Esophagus (tissue), 2 donors: ENCODE data around the gene HSPA1L. TPM values are rescaled to one million over a fixed set of nuclear protein-coding genes. Genes with fewer than 3 reads are reported as not detected.

Source experiments
- H3K27ac ChIP-seq, 2 donors: one replicate each; pipeline ENCODE4 v1.5.1; 2013; ENCODE audit warnings: low read depth in 2 of 2, mild to moderate bottlenecking in 2 of 2, inconsistent platforms in 1 of 2, low read length in 1 of 2, moderate library complexity in 1 of 2
- H3K27me3 ChIP-seq, 2 donors: one replicate each; pipeline ENCODE4 v1.6.1; 2013; ENCODE audit warnings: low read length in 2 of 2, control low read depth in 1 of 2, mild to moderate bottlenecking in 1 of 2; ENCODE audit not compliant: insufficient read depth in 2 of 2, control insufficient read depth in 1 of 2
- H3K36me3 ChIP-seq, 2 donors: one replicate each; pipeline ENCODE4 v1.6.1; 2013; ENCODE audit warnings: low read length in 1 of 2; ENCODE audit not compliant: control insufficient read depth in 2 of 2, insufficient read depth in 2 of 2
- H3K4me1 ChIP-seq, 2 donors: one replicate each; pipeline ENCODE4 v1.6.1; 2013; ENCODE audit warnings: low read length in 1 of 2; ENCODE audit not compliant: control insufficient read depth in 2 of 2, insufficient read depth in 2 of 2
- H3K4me3 ChIP-seq, 2 donors: one replicate each; pipeline ENCODE4 v1.5.1; 2013; ENCODE audit warnings: low read length in 2 of 2, mild to moderate bottlenecking in 2 of 2, low read depth in 1 of 2, moderate library complexity in 1 of 2
- H3K9me3 ChIP-seq, 2 donors: one replicate each; pipeline ENCODE4 v1.6.1; 2013; ENCODE audit warnings: mild to moderate bottlenecking in 2 of 2, low read depth in 1 of 2, low read length in 1 of 2, moderate library complexity in 1 of 2; ENCODE audit not compliant: control insufficient read depth in 2 of 2, insufficient read depth in 1 of 2
- WGBS, 2 donors: extraction: QIAGEN DNeasy Blood & Tissue Kit; methylation state at CpG; one replicate each; pipeline ENCODE4 v1.1.7; 2013; 5-methylcytosine and 5-hydroxymethylcytosine counted together
- polyA plus RNA-seq, 2 donors: library from polyadenylated mRNA; stranded (reverse); fragments of 200-250 nt; gene quantifications; one replicate each; pipeline ENCODE4 v1.2.3, GENCODE V29; 2013
- donor health status: healthy with polysubstance abuse.
- donor health status: Bipolar disorder and iron deficiency.

The HSPA1L gene
- polyA plus RNA-seq, 2 donors: 0.39 to 0.42 TPM

DNA sequence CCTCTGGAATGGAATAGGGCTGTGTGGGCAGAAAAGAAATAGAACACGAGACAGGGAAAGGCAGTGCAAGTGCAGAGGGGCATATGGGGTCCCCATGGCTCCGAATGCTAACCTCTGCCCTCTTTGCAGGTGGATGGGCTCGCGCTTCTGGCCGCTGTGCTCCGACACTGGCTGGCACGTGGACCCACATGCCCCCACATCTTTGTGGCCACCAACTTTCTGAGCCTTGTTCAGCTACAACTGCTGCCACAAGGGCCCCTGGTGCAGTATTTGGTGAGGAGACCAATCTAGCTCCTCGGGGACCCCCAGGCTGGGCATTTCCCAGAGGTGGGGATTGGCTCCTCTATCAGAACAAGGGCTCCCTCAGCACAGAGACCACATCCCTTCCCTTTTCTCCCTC lies 53.7 kb downstream of the HSPA1L start:
- H3K4me1 ChIP-seq: peaks cover 0 to 2% of the 10 kb centered on the region in 2 donors
- WGBS, 2 donors: 95 to 98% methylated on average over 8 of the region's 8 CpGs
- no peak overlapping the region for H3K27ac ChIP-seq
- no peaks in the 10 kb centered on the region for H3K36me3 ChIP-seq
- no peaks in the 10 kb centered on the region for H3K9me3 ChIP-seq
- no peaks in the 10 kb centered on the region for H3K27me3 ChIP-seq
- H3K4me3 ChIP-seq: no peak overlapping the region

DNA sequence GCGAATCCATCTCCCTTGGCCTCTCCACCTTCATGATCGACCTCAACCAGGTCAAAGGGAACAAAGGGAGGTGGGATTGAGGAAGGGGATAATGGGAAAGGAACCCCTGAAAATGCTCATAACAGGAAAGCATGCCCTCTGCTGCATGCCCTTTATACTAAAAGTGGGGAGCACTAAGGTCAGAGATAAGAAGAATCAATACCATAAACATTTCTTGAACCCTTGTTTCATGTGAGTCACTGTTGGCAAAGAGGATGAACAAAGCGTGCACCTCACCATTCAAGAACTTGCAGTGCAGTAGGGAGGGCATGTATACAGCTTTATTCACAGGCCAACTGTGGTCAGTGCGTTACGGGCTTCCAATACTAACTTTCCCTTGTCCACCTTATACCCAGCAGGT lies 54.3 kb downstream of the HSPA1L start:
- H3K4me1 ChIP-seq: no peaks in the 10 kb centered on the region
- no peak overlapping the region for H3K27ac ChIP-seq
- H3K4me3 ChIP-seq: no peak overlapping the region
- H3K27me3 ChIP-seq: no peaks in the 10 kb centered on the region
- no peaks in the 10 kb centered on the region for H3K36me3 ChIP-seq
- WGBS, 2 donors: 81 to 96% methylated on average over 5 of the region's 5 CpGs
- H3K9me3 ChIP-seq: no peaks in the 10 kb centered on the region

Other genes starting within 250 kb of the HSPA1L start
- gene LTA, start 243.0 kb downstream of the HSPA1L start, polyA plus RNA-seq: under 1 TPM; 0.10 to 0.14 TPM
- gene TNF, start 239.7 kb downstream of the HSPA1L start, polyA plus RNA-seq: 1 to 10 TPM in 1 of 2 donors, under 1 TPM in 1; 0.71 to 2.4 TPM
- 1 to 10 TPM; 1.8 to 3.0 TPM for gene LTB, start 232.9 kb downstream of the HSPA1L start, polyA plus RNA-seq
- 1 to 10 TPM; 2.8 to 6.9 TPM for gene LST1, start 229.0 kb downstream of the HSPA1L start, polyA plus RNA-seq
- under 1 TPM in 1 of 2 donors, not detected in 1; 0.07 TPM for gene NCR3, start 222.3 kb downstream of the HSPA1L start, polyA plus RNA-seq
- gene AIF1, start 200.0 kb downstream of the HSPA1L start, polyA plus RNA-seq: 10 to 100 TPM in 1 of 2 donors, 1 to 10 TPM in 1; 8.0 to 12.6 TPM
- 100 to 1,000 TPM in 1 of 2 donors, 10 to 100 TPM in 1; 76.6 to 110 TPM for gene PRRC2A, start 194.6 kb downstream of the HSPA1L start, polyA plus RNA-seq
- 100 to 1,000 TPM; 158 to 259 TPM for gene BAG6, start 162.6 kb downstream of the HSPA1L start, polyA plus RNA-seq
- gene APOM, start 159.4 kb downstream of the HSPA1L start, polyA plus RNA-seq: 1 to 10 TPM; 4.3 to 6.0 TPM
- 10 to 100 TPM; 20.6 to 21.1 TPM for gene C6orf47, start 154.5 kb downstream of the HSPA1L start, polyA plus RNA-seq
- gene GPANK1, start 150.3 kb downstream of the HSPA1L start, polyA plus RNA-seq: 10 to 100 TPM; 10.2 to 10.4 TPM
- 100 to 1,000 TPM; 140 to 187 TPM for gene CSNK2B, start 149.2 kb downstream of the HSPA1L start, polyA plus RNA-seq
- gene LY6G5B, start 145.3 kb downstream of the HSPA1L start, polyA plus RNA-seq: 1 to 10 TPM; 5.3 to 7.4 TPM
- gene LY6G5C, start 134.2 kb downstream of the HSPA1L start, polyA plus RNA-seq: 1 to 10 TPM in 1 of 2 donors, under 1 TPM in 1; 0.76 to 1.1 TPM
- 10 to 100 TPM; 30.0 to 40.1 TPM for gene ABHD16A, start 112.0 kb downstream of the HSPA1L start, polyA plus RNA-seq
- not detected for gene LY6G6F, start 108.4 kb downstream of the HSPA1L start, polyA plus RNA-seq
- 1 to 10 TPM in 1 of 2 donors, under 1 TPM in 1; 0.67 to 1.3 TPM for gene LY6G6D, start 99.9 kb downstream of the HSPA1L start, polyA plus RNA-seq
- 10 to 100 TPM; 17.2 to 21.9 TPM for gene LY6G6C, start 93.5 kb downstream of the HSPA1L start, polyA plus RNA-seq
- under 1 TPM; 0.49 to 0.88 TPM for gene MPIG6B, start 91.9 kb downstream of the HSPA1L start, polyA plus RNA-seq
- gene DDAH2, start 86.0 kb downstream of the HSPA1L start, polyA plus RNA-seq: 10 to 100 TPM; 46.5 to 73.3 TPM
- 100 to 1,000 TPM; 258 to 412 TPM for gene CLIC1, start 78.8 kb downstream of the HSPA1L start, polyA plus RNA-seq
- gene MSH5, start 75.3 kb downstream of the HSPA1L start, polyA plus RNA-seq: 10 to 100 TPM in 1 of 2 donors, 1 to 10 TPM in 1; 6.3 to 15.8 TPM
- gene SAPCD1, start 52.6 kb downstream of the HSPA1L start, polyA plus RNA-seq: 1 to 10 TPM; 2.3 to 7.6 TPM
- gene VWA7, start 38.0 kb downstream of the HSPA1L start, polyA plus RNA-seq: 1 to 10 TPM in 1 of 2 donors, under 1 TPM in 1; 0.33 to 1.3 TPM
- 10 to 100 TPM; 35.7 to 37.3 TPM for gene VARS1, start 19.5 kb downstream of the HSPA1L start, polyA plus RNA-seq
- gene LSM2, start 8.3 kb downstream of the HSPA1L start, polyA plus RNA-seq: 10 to 100 TPM; 25.6 to 42.9 TPM
- gene HSPA1A, start 260 bp upstream of the HSPA1L start, polyA plus RNA-seq: 100 to 1,000 TPM; 105 to 125 TPM
- 100 to 1,000 TPM in 1 of 2 donors, 10 to 100 TPM in 1; 26.9 to 103 TPM for gene HSPA1B, start 12.5 kb upstream of the HSPA1L start, polyA plus RNA-seq
- 10 to 100 TPM; 13.6 to 14.6 TPM for gene NEU1, start 47.5 kb upstream of the HSPA1L start, polyA plus RNA-seq
- under 1 TPM; 0.19 to 0.33 TPM for gene SLC44A4, start 63.7 kb upstream of the HSPA1L start, polyA plus RNA-seq
- gene EHMT2, start 82.4 kb upstream of the HSPA1L start, polyA plus RNA-seq: 10 to 100 TPM; 27.2 to 39.6 TPM
- gene ZBTB12, start 86.8 kb upstream of the HSPA1L start, polyA plus RNA-seq: 1 to 10 TPM; 2.4 to 3.6 TPM
- gene C2, start 112.4 kb upstream of the HSPA1L start, polyA plus RNA-seq: 1 to 10 TPM; 1.2 to 1.3 TPM
- gene CFB, start 130.8 kb upstream of the HSPA1L start, polyA plus RNA-seq: 10 to 100 TPM; 15.9 to 19.6 TPM
- gene NELFE, start 143.7 kb upstream of the HSPA1L start, polyA plus RNA-seq: 10 to 100 TPM; 30.2 to 49.3 TPM
- 10 to 100 TPM; 39.1 to 58.0 TPM for gene SKIC2, start 143.9 kb upstream of the HSPA1L start, polyA plus RNA-seq
- gene DXO, start 156.9 kb upstream of the HSPA1L start, polyA plus RNA-seq: 10 to 100 TPM; 11.8 to 16.5 TPM
- gene C4A, start 166.8 kb upstream of the HSPA1L start, polyA plus RNA-seq: 10 to 100 TPM in 1 of 2 donors, 1 to 10 TPM in 1; 6.9 to 13.1 TPM
- gene C4B, start 199.5 kb upstream of the HSPA1L start, polyA plus RNA-seq: 10 to 100 TPM in 1 of 2 donors, 1 to 10 TPM in 1; 5.3 to 15.0 TPM
- under 1 TPM; 0.43 to 0.47 TPM for gene CYP21A2, start 223.1 kb upstream of the HSPA1L start, polyA plus RNA-seq